Tongue (tissue), 2 donors: Measurements from ENCODE around the gene RBM15. TPM values are rescaled to one million over a fixed set of nuclear protein-coding genes. Genes with fewer than 3 reads are reported as not detected.
A peak's percentile ranks its signal among the peaks of the same experiment; 100 is the strongest.

Source experiments
- DNase-seq: peaks from one replicate; pipeline ENCODE4 v3.0.0-alpha.2; 2015
- total RNA-seq: library from RNA; depleted of rRNA; stranded (reverse); fragments of >200 nt; gene quantifications from one replicate; pipeline ENCODE4 v1.2.3, GENCODE V29; 2014

Gene RBM15
- total RNA-seq, 1 donor from 2014 or later, result 56.0 TPM

GRCh38 chr1:110321846-110322245 lies 17.3 kb upstream of the RBM15 start:
- no peak for DNase-seq

GRCh38 chr1:110324667-110325066 lies 14.5 kb upstream of the RBM15 start:
- no peak for DNase-seq

- no peak for DNase-seq
These were observed 12.4 kb upstream of the RBM15 start for GRCh38 chr1:110326826-110327225.

DNA sequence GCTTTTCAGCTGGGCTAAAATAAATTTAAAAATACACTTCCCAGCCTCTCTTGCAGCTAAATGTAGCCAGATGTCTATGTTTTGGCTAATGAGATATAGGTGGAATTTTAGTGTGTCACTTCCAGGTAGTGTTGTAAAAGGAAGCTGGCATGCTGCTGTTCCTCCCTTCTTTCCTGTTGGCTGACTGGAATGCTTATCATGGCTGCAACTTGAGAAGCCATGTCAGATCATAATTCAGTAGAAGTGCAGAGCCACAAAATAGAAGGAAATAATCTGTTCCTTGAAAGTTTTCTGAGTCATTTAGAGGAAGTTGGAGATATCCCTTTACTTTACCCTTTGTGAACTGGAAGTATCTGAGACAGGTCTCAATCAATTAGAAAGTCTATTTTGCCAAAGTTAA lies 10.9 kb upstream of the RBM15 start:
- DNase-seq, result no peak

DNA sequence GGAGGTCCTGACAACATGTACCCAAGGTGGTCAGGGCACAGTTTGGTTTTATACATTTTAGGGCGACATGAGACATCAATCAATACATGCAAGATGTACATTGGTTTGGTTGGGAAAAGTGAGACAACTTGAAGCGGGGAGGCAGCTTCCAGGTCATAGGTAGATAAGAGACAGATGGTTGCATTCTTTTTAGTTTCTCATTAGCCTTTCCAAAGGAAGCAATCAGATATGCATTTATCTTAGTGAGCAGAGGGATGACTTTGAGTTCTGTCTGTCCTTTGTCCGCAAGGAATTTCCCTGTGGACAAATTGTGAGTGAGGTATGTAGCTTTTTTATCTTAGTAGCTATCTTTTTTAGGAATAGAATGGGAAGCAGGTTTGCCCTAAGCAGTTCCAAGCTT lies 10.5 kb upstream of the RBM15 start:
- DNase-seq, result no peak

DNA sequence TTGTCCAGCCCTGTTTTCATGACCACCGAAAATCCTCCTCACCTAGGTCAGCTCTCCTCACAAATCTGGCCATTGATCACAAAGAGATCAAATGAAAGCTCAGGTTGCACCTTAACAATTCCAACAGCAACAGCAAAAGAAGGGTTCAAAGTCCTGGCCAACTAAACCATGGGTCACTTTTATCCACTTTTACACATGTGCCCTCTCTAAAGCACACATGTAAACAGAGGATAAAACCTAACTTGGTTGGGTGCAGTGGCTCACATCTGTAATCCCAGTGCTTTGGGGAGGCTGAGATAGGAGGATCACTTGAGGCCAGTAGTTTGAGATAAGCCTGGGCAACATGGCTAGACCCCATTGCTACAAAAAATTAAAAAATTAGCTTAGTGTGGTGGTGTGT lies 3.9 kb upstream of the RBM15 start:
- DNase-seq, result no peak

DNA sequence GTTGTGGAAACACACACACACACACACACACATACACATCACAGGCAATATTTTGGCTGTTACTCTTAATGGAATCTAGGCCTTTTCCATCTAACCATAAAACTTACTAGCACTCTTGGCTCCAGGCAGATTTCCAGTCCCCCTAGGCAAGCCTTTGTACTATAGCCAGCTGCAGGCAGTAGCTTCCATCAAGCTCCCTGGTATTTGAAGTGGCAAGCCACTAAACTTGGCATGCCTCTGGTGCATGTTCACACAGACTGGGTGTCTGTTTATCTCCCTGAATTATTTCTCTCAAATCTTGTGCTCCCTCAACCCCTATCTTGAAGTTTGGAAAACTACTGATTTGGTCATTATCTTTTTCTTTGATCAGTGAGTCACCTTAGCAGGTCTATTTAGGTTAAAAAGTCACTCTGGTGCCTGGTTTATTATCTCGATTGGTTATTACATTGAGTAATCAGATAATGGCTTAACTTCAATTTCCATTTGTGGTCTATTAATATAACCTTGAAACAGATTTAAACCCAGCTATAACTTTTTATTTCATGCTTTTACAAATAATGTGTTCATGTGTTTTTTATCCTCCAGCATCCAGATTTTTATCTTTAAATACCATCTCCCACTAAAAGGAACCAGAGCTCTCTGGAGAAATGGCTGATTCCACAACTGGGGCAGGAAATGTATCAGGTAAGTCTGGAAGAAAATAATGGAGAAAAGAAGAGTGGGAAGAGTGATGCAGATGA lies 2.7 kb upstream of the RBM15 start:
- no peak for DNase-seq

DNA sequence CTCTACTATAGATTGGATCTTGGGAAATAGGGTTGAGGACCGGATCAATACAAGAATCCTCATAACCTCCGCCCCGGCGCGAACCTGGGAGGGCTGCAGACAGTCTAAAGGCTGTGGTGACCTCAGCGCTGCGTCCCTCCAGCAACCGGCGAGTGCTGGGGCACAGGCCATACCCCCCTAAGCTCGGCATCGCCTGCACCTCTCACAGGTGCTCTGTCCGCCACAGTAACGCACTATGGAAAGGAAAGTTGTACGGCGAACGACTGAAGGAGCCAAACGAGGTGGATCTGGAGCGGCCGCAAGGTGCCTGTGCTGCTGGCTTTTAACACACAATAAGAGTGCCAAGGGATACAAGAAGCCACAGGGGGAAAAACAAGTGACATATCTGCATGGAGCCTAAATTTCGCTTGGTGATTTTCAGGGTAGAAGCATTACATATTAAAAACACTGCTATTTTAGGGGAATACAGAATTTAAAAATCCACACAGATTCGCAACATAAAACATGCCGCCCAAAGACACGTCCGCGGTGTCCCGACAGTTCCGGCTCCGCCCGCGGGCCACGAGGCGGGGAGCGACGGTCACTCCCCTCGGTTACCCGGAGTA lies 1.4 kb upstream of the RBM15 start:
- DNase-seq, result no peak

GRCh38 chr1:110338309-110338885 lies 780 bp upstream of the RBM15 start:
- no peak for DNase-seq

- DNase-seq, result peak; percentile 70
These were observed 430 bp downstream of the RBM15 start for GRCh38 chr1:110339407-110340206.

GRCh38 chr1:110340207-110340468 lies 961 bp downstream of the RBM15 start:
- DNase-seq, result no peak

- DNase-seq, result no peak
These were observed 2.1 kb downstream of the RBM15 start for GRCh38 chr1:110341146-110341871.

GRCh38 chr1:110341872-110342331 lies 2.7 kb downstream of the RBM15 start:
- DNase-seq, result no peak

GRCh38 chr1:110343249-110343648 lies 4.1 kb downstream of the RBM15 start:
- no peak for DNase-seq

DNA sequence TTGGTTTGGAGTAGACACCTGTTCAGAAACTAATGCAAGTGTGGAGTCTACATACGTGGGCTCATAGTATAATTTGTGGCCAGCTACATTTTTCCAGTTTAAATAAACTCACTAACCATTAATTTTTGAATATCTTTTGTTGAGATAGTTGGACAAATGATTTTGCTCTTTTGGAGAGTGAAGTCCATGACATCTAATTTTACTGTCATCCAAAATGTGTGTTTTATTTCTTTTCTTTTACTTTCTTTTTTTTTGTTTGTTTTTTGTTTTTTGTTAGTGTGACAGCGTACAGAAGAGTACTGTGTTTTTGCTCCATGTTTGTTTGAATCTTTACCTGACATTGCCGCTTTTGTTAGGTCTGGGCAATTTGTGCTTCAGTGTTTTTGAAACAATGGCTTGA lies 5.0 kb downstream of the RBM15 start:
- DNase-seq, result no peak

DNA sequence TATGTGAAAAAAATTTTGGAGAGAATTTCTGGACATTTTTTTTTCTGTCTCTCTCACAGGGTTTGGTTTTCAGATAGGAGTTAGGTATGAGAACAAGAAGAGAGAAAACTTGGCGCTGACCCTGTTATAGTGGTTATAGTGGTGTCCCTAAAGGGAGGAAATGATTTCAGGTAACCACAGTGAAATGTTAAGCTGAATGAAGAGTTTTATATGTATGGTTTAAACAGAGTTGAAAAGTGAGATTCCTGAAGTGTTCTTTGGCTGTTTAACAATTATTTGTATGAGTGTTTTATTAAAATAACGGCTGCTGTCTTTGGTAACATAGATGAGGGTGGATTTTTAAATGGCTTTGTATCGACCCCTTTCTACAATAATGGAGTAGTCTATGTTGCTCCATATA lies 6.3 kb downstream of the RBM15 start:
- no peak for DNase-seq

DNA sequence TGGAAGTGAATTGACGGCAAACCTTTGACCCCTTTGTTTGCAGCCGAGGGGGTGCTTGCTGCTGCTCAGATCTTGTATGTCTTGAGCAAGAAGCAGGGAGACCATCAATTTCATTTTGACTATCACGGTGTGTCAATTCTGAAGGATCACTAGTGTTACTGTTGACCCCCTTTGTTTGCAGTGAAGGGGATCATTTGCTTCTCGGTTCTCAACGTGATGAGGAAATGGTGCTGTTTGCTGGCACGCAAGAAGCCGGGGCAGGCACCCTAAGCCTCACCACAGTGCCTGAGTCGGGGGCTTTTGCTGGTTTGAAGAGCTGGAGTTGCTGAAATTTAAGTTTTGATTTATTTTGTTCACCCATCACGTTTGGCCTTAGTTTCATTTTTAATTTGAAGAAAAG lies 7.5 kb downstream of the RBM15 start:
- no peak for DNase-seq

- peak; percentile 19 for DNase-seq
These were observed 8.2 kb downstream of the RBM15 start for GRCh38 chr1:110347182-110347893.

DNA sequence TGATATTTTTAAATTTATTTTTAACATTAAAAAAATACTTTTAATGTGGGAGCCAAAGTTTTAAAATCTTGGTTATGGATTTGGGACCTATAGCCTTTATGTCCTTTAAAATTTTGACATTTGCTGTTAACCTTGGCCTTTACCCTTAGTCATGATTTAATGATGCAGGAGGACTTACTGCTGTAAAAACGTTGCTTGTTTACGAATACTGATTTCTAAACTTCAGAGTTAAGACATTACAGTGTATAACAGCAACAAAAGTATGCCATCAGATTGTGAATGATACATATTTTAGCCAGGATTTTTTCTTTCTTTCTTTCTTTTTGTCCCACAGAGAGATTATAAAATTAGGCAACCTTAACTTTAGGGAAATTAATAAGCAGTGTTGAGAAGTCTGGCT lies 8.9 kb downstream of the RBM15 start:
- no peak for DNase-seq

DNA sequence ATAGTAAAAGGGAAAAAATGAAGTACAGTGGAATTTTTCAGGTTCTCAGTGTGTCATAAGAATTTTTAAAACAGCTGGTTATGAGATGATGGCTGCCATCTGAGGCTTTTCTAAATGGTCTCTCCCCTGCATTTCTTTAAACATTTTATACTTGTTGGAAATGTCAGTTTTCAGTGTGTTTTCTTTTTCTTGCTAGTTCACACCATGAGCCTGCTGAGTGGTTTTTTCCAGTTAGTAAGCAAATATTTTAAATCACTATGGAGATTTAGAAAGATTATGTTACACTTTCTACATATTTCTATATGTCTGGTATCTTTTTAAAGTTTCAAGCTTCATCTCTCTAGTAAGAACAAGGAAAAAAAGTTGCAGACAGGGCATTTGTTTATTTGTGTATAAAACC lies 9.6 kb downstream of the RBM15 start:
- peak; percentile 31 for DNase-seq

DNA sequence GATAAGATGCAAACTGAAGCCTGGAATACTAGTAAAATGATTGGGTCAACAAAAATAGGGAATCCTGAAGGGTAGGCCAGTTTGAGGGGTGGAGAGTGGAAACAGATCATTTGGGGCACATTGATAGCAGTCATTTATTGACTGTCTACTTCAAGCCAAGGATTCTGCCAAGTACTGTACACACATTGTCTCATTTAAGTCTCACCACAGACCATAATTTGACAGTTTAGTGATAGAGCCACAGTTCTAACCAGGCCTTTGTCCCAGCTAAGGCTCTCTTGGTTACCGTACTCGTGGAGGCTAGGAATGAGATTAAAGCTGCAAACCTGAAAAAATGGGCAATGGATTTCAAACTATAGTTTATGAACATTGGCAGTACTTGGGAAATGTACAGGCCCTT lies 11.2 kb downstream of the RBM15 start:
- no peak for DNase-seq

GRCh38 chr1:110355321-110355720 lies 16.1 kb downstream of the RBM15 start:
- no peak for DNase-seq
